HepG2 (cell line): ENCODE data around the gene ZDHHC14. TPM values are rescaled to one million over a fixed set of nuclear protein-coding genes. Genes with fewer than 3 reads are reported as not detected.

Experiments used
- ATAC-seq: fragments of 200-7000 bp; cut with Tn5 transposase; 3 replicates; pipeline ENCODE4 v1.9.1; 2020; ENCODE audit warnings: mild to moderate bottlenecking, moderate library complexity
- BruUV-seq: library from RNA; stranded (reverse); fragments of 400-500 nt; replicated peaks from 2 replicates; lab custom pipeline; 2021; lab: Mats Ljungman, UMichigan
- CTCF ChIA-PET: fragments of 300-600 bp; formaldehyde crosslinking; extraction: SDS; loops from one replicate; lab custom pipeline; 2021; ENCODE audit warnings: low total read pairs, inconsistent platforms, low intra/inter-chr PET ratio; lab: Yijun Ruan, JAX
- POLR2A ChIA-PET: fragments of 350-600 bp; sonication (Branson Sonifier 250); formaldehyde crosslinking; loops from one replicate; lab custom pipeline; 2020; ENCODE audit warnings: antibody characterized with exemption, inconsistent platforms; lab: Yijun Ruan, JAX
- DNase-seq: peaks from one replicate; pipeline ENCODE4 v3.0.0-alpha.2; 2015; ENCODE audit warnings: low spot score
- FAIRE-seq: peaks from 3 replicates; lab custom pipeline; 2011; peaks lifted over from hg19 to GRCh38; lab: Jason Lieb, UNC
- H2AFZ ChIP-seq: one replicate; pipeline ENCODE4 v1.6.1; 2011; ENCODE audit warnings: low read length, inconsistent platforms
- H3K27ac ChIP-seq: fragments of 300-600 bp; 3 replicates; pipeline ENCODE4 v1.8.0; 2011; ENCODE audit warnings: mixed run types, mild to moderate bottlenecking, mixed read lengths, low read length, inconsistent platforms; ENCODE audit not compliant: insufficient read depth; ENCODE audit errors: extremely low read length
- H3K27me3 ChIP-seq, 2 experiments: fragments of 200-600 bp in 1 of 2; 2 replicates in 1 of 2; 3 replicates in 1 of 2; pipeline versions ENCODE4 v1.6.0 to v1.8.0; 2011; ENCODE audit warnings: low read length in 2 of 2, mild to moderate bottlenecking in 2 of 2, moderate library complexity in 2 of 2, inconsistent platforms in 1 of 2; ENCODE audit not compliant: insufficient read depth in 2 of 2, control insufficient read depth in 1 of 2
- H3K36me3 ChIP-seq, 2 experiments: fragments of 200-600 bp in 1 of 2; replicated peaks in 1 of 2; 2 replicates in 1 of 2; 3 replicates in 1 of 2; pipeline versions ENCODE4 v1.5.1 to v1.8.0; 2011; ENCODE audit warnings: low read length in 2 of 2, inconsistent platforms in 1 of 2; ENCODE audit not compliant: insufficient read depth in 2 of 2, control insufficient read depth in 1 of 2
- H3K4me1 ChIP-seq: 2 replicates; pipeline ENCODE4 v1.5.1; 2012; ENCODE audit warnings: low read length, inconsistent platforms; ENCODE audit not compliant: insufficient read depth
- H3K4me2 ChIP-seq: 2 replicates; pipeline ENCODE4 v1.6.0; 2011; ENCODE audit warnings: low read depth, low read length, inconsistent platforms
- H3K4me3 ChIP-seq, 3 experiments: fragments of 200-600 bp in 1 of 3; sonication (generic), shearing (Covaris generic) in 1 of 3; replicated peaks in 1 of 3; 2 replicates each; pipeline ENCODE4 v1.5.1; 2011 to 2016; ENCODE audit warnings: low read length in 3 of 3, inconsistent platforms in 2 of 3, low read depth in 2 of 3, mild to moderate bottlenecking in 2 of 3, control low read depth in 1 of 3, mixed read lengths in 1 of 3; ENCODE audit not compliant: insufficient read depth in 1 of 3
- H3K79me2 ChIP-seq: one replicate; pipeline ENCODE4 v1.6.1; 2011; ENCODE audit warnings: low read length, inconsistent platforms; ENCODE audit not compliant: insufficient read depth
- H3K9ac ChIP-seq: 2 replicates; pipeline ENCODE4 v1.6.0; 2011; ENCODE audit warnings: mild to moderate bottlenecking, low read depth, low read length, inconsistent platforms; ENCODE audit not compliant: insufficient read depth
- H3K9me3 ChIP-seq: 2 replicates; pipeline ENCODE4 v1.5.1; 2012; ENCODE audit warnings: mild to moderate bottlenecking, low read length
- H4K20me1 ChIP-seq: 2 replicates; pipeline ENCODE4 v1.6.0; 2011; ENCODE audit warnings: inconsistent platforms, mild to moderate bottlenecking, low read length, moderate library complexity; ENCODE audit not compliant: insufficient read depth
- BORCS8-MEF2B ChIP-seq: sonication (generic); formaldehyde crosslinking; IDR thresholded peaks from 2 replicates; pipeline ENCODE4 v1.8.0; 2022; ENCODE audit warnings: mild to moderate bottlenecking, missing genetic modification reagents
- NFE2 ChIP-seq: sonication (generic); formaldehyde crosslinking; IDR thresholded peaks from 2 replicates; pipeline ENCODE4 v1.4.0; 2020; ENCODE audit warnings: missing genetic modification reagents
- NFRKB ChIP-seq: fragments of 450-650 bp; IDR thresholded peaks from 2 replicates; pipeline ENCODE4 v1.6.1; 2017
- PHF8 ChIP-seq: sonication (generic); formaldehyde crosslinking; IDR thresholded peaks from 2 replicates; pipeline ENCODE4 v1.5.0; 2020; ENCODE audit warnings: missing genetic modification reagents
- SRSF1 ChIP-seq: fragments of 200-400 bp; formaldehyde crosslinking; optimal IDR thresholded peaks from 2 replicates; pipeline ENCODE3; 2017; ENCODE audit warnings: mild to moderate bottlenecking, low read depth, low read length, moderate library complexity
- ZNF343 ChIP-seq: sonication (generic); formaldehyde crosslinking; IDR thresholded peaks from 2 replicates; pipeline ENCODE4 v1.4.0; 2020; ENCODE audit warnings: mild to moderate bottlenecking, missing genetic modification reagents
- ZNF782 ChIP-seq: sonication (generic); formaldehyde crosslinking; IDR thresholded peaks from 2 replicates; pipeline ENCODE4 v1.4.0; 2020; ENCODE audit warnings: missing genetic modification reagents, mild to moderate bottlenecking, borderline replicate concordance
- ZSCAN9 ChIP-seq: IDR thresholded peaks from 2 replicates; pipeline ENCODE4 v1.6.1; 2016; ENCODE audit warnings: borderline replicate concordance
- WGBS: methylation state at CpG from one replicate; pipeline ENCODE4 v1.1.6; 2017; ENCODE audit warnings: low lambda C conversion rate; 5-methylcytosine and 5-hydroxymethylcytosine counted together
- in situ Hi-C: cut with HindIII; loops from 2 replicates; pipeline ENCODE4 v1.10.0; 2017; ENCODE audit warnings: low pct_unique_long_range_greater_than_20kb; ENCODE audit not compliant: extremely low pct_ligation_motif_present
- intact Hi-C: fragments of 100-400 bp; cut with micrococcal nuclease; formaldehyde crosslinking; loops from one replicate; pipeline ENCODE4 v1.10.0; 2022; ENCODE audit not compliant: unreplicated experiment
- polyA plus RNA-seq, 8 experiments: library from polyadenylated mRNA; depleted of rRNA in 3 of 8; stranded (reverse) in 7 of 8; unstranded in 1 of 8; fragments of >200 nt; fragmentation: Illumina TruSeq in 4 of 8; extraction: Trizol in 4 of 8; gene quantifications; 2 replicates each; pipeline versions ENCODE4 v1.2.1 to v1.2.3, GENCODE V29; 2011 to 2016; ENCODE audit warnings: low read depth in 4 of 8, missing spikeins in 1 of 8, mixed read lengths in 1 of 8; ENCODE audit not compliant: insufficient read depth in 1 of 8
- total RNA-seq, 5 experiments: library from RNA; depleted of rRNA; stranded (reverse); fragments of >200 nt; fragmentation: Illumina TruSeq; extraction: Trizol; gene quantifications; 2 replicates each; pipeline ENCODE4 v1.2.3, GENCODE V29; 2016; ENCODE audit warnings: low read depth in 1 of 5

ZDHHC14 gene
- total and polyA plus RNA-seq, 2 of the 13 experiments (the other 11 are each of a cell fraction or from before 2014, with no cell fraction given) = 3.7 to 9.5 TPM

- Histone ChIP-seq H3K9ac (no peak overlapping the region), H3K4me3 (no peak overlapping the region), H3K4me2 (no peak overlapping the region), H3K27me3 (no peaks in the 10 kb centered on the region), H3K36me3 (no peaks in the 10 kb centered on the region)
- in situ Hi-C loops = no loop called here
- WGBS = 87% methylated on average over 14 of the region's 14 CpGs
- TF ChIP-seq BORCS8-MEF2B (CRISPR knock-in tag) (no peak), ZSCAN9 (CRISPR knock-in tag) (no peak), NFRKB (no peak), PHF8 (CRISPR knock-in tag) (no peak), NFE2 (CRISPR knock-in tag) (no peak), SRSF1 (no peak), ZNF343 (CRISPR knock-in tag) (no peak), ZNF782 (CRISPR knock-in tag) (no peak)
- TF ChIP-seq, all 625 proteins: peak for 0
- Histone ChIP-seq H3K79me2 (no peaks in the 10 kb centered on the region), H2AFZ (no peak overlapping the region), H3K27ac (no peak overlapping the region), H3K9me3 (no peaks in the 10 kb centered on the region), H3K4me1 (peaks cover 10% of the 10 kb centered on the region), H4K20me1 (no peaks in the 10 kb centered on the region)
- DNase-seq = no peak
- POLR2A ChIA-PET = no interaction called here
- BruUV-seq = no TSS peak
- CTCF ChIA-PET = no interaction called here
- no peak for ATAC-seq
- intact Hi-C loops = no loop called here
- FAIRE-seq = no peak
Observed at GRCh38 chr6:157454762-157455714, 74.0 kb downstream of the ZDHHC14 start.
